HepG2 (cell line): ENCODE measurements around the gene NDUFA8. TPM values are rescaled to one million over a fixed set of nuclear protein-coding genes. Genes with fewer than 3 reads are reported as not detected.

Experiments
- BCL6 ChIP-seq: IDR thresholded peaks from 2 replicates; pipeline ENCODE4 v1.6.1; 2016; ENCODE audit warnings: missing genetic modification reagents, missing compliant biosample characterization
- KLF6 ChIP-seq: IDR thresholded peaks from 2 replicates; pipeline ENCODE4 v1.8.0; 2016; ENCODE audit warnings: missing biosample characterization, missing genetic modification reagents
- SP2 ChIP-seq: sonication (generic); formaldehyde crosslinking; IDR thresholded peaks from 2 replicates; pipeline ENCODE4 v1.5.1; 2020; ENCODE audit warnings: mild to moderate bottlenecking, missing genetic modification reagents
- ZNF124 ChIP-seq: sonication (generic); formaldehyde crosslinking; IDR thresholded peaks from 2 replicates; pipeline ENCODE4 v1.4.0; 2020; ENCODE audit warnings: missing genetic modification reagents
- ZNF143 ChIP-seq: sonication (generic); formaldehyde crosslinking; IDR thresholded peaks from 2 replicates; pipeline ENCODE4 v1.4.0; 2020; ENCODE audit warnings: missing genetic modification reagents
- ZNF557 ChIP-seq: sonication (generic); formaldehyde crosslinking; IDR thresholded peaks from 2 replicates; pipeline ENCODE4 v1.4.0; 2020; ENCODE audit warnings: missing genetic modification reagents
- polyA plus RNA-seq, 8 experiments: library from polyadenylated mRNA; depleted of rRNA in 3 of 8; stranded (reverse) in 7 of 8; unstranded in 1 of 8; fragments of >200 nt; fragmentation: Illumina TruSeq in 4 of 8; extraction: Trizol in 4 of 8; gene quantifications; 2 replicates each; pipeline versions ENCODE4 v1.2.1 to v1.2.3, GENCODE V29; 2011 to 2016; ENCODE audit warnings: low read depth in 4 of 8, missing spikeins in 1 of 8, mixed read lengths in 1 of 8; ENCODE audit not compliant: insufficient read depth in 1 of 8
- total RNA-seq, 5 experiments: library from RNA; depleted of rRNA; stranded (reverse); fragments of >200 nt; fragmentation: Illumina TruSeq; extraction: Trizol; gene quantifications; 2 replicates each; pipeline ENCODE4 v1.2.3, GENCODE V29; 2016; ENCODE audit warnings: low read depth in 1 of 5
- TF ChIP-seq, protein P1 (sequence below): sonication (generic); formaldehyde crosslinking; IDR thresholded peaks from 2 replicates; pipeline ENCODE4 v1.4.0; 2020; ENCODE audit warnings: missing genetic modification reagents, borderline replicate concordance
- TF ChIP-seq, protein P2 (sequence below): sonication (generic); formaldehyde crosslinking; IDR thresholded peaks from 2 replicates; pipeline ENCODE4 v1.8.1; 2022; ENCODE audit warnings: mild to moderate bottlenecking, missing genetic modification reagents
- TF ChIP-seq, protein P3 (sequence below): sonication (generic); formaldehyde crosslinking; IDR thresholded peaks from 2 replicates; pipeline ENCODE4 v1.4.0; 2020; ENCODE audit warnings: missing genetic modification reagents
- TF ChIP-seq, protein P4 (sequence below): sonication (generic); formaldehyde crosslinking; IDR thresholded peaks from 2 replicates; pipeline ENCODE4 v1.4.0; 2020; ENCODE audit warnings: missing genetic modification reagents, borderline replicate concordance
- TF ChIP-seq, protein P5 (sequence below): IDR thresholded peaks from 2 replicates; pipeline ENCODE4 v1.6.1; 2018; ENCODE audit warnings: missing genetic modification reagents, mild to moderate bottlenecking, missing compliant biosample characterization
- TF ChIP-seq, protein P6 (sequence below): sonication (generic); formaldehyde crosslinking; IDR thresholded peaks from 2 replicates; pipeline ENCODE4 v1.5.0; 2020; ENCODE audit warnings: missing genetic modification reagents
- TF ChIP-seq, protein P7 (sequence below): sonication (generic); formaldehyde crosslinking; IDR thresholded peaks from 2 replicates; pipeline ENCODE4 v1.8.0; 2022; ENCODE audit warnings: mild to moderate bottlenecking, missing genetic modification reagents, moderate library complexity
- TF ChIP-seq, protein P8 (sequence below): sonication (generic); formaldehyde crosslinking; IDR thresholded peaks from 2 replicates; pipeline ENCODE4 v1.9.0; 2021; ENCODE audit warnings: missing genetic modification reagents, mild to moderate bottlenecking, borderline replicate concordance

Gene NDUFA8
- total and polyA plus RNA-seq, 2 of the 13 experiments (the other 11 are each of a cell fraction or from before 2014, with no cell fraction given), result 68.6 to 71.7 TPM

DNA sequence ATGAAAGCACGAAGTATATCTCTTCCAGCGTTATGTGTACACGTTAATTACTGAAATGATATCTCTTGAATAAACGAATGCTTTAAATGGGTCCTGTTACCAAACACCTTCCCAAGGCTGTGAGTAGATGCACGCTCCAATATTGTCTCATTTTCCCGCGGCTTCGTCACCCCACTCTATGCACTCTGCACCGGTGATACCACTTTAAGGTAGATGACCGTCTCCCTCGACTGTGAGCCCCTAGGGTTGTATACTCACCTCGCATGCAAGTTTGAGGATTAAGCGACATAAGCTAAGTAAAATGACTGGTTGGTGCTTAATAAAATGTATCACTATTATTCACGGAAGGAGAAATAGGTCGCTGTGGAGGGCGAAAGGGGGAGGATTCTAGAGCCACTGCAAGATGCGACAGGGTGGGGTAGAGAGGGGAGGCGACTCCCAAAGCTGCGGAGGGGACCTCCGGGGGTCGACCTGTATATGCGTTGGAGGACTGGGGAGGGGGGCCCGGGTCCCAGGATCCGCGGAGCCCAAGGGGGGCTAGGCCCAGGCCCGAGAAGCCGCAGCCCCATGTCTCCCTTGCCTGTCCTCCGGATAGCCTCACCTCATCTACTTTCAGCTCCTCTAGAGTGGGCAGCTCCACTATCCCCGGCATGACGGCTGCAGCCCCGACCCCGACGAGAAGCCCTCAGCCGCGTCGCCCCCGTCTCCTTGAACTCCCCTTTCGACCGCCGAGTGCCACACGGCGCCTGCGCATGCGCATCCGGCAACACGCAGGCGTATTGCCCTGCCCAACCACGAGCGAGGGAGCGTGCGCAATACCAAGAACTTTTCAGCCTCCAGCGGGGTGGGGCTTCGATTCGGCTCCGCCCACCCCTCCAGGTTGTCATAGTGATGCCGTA, at the start of gene NDUFA8, which contains the start of gene MORN5 (continued):
- TF ChIP-seq, protein P1, sequence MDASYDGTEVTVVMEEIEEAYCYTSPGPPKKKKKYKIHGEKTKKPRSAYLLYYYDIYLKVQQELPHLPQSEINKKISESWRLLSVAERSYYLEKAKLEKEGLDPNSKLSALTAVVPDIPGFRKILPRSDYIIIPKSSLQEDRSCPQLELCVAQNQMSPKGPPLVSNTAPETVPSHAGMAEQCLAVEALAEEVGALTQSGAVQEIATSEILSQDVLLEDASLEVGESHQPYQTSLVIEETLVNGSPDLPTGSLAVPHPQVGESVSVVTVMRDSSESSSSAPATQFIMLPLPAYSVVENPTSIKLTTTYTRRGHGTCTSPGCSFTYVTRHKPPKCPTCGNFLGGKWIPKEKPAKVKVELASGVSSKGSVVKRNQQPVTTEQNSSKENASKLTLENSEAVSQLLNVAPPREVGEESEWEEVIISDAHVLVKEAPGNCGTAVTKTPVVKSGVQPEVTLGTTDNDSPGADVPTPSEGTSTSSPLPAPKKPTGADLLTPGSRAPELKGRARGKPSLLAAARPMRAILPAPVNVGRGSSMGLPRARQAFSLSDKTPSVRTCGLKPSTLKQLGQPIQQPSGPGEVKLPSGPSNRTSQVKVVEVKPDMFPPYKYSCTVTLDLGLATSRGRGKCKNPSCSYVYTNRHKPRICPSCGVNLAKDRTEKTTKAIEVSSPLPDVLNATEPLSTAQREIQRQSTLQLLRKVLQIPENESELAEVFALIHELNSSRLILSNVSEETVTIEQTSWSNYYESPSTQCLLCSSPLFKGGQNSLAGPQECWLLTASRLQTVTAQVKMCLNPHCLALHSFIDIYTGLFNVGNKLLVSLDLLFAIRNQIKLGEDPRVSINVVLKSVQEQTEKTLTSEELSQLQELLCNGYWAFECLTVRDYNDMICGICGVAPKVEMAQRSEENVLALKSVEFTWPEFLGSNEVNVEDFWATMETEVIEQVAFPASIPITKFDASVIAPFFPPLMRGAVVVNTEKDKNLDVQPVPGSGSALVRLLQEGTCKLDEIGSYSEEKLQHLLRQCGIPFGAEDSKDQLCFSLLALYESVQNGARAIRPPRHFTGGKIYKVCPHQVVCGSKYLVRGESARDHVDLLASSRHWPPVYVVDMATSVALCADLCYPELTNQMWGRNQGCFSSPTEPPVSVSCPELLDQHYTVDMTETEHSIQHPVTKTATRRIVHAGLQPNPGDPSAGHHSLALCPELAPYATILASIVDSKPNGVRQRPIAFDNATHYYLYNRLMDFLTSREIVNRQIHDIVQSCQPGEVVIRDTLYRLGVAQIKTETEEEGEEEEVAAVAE (CRISPR knock-in tag), result no peak; the same call in 1 of the 2 replicates
- TF ChIP-seq BCL6, result 0 out of 2 replicates have a peak, but pooled peaks have one; percentile 14
- TF ChIP-seq ZNF124, result no peak
- TF ChIP-seq, protein P2, sequence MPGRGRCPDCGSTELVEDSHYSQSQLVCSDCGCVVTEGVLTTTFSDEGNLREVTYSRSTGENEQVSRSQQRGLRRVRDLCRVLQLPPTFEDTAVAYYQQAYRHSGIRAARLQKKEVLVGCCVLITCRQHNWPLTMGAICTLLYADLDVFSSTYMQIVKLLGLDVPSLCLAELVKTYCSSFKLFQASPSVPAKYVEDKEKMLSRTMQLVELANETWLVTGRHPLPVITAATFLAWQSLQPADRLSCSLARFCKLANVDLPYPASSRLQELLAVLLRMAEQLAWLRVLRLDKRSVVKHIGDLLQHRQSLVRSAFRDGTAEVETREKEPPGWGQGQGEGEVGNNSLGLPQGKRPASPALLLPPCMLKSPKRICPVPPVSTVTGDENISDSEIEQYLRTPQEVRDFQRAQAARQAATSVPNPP (CRISPR knock-in tag), result 0 out of 2 replicates have a peak, but pooled peaks have one; percentile 18
- TF ChIP-seq SP2 (CRISPR knock-in tag), result no peak
- TF ChIP-seq, protein P3, sequence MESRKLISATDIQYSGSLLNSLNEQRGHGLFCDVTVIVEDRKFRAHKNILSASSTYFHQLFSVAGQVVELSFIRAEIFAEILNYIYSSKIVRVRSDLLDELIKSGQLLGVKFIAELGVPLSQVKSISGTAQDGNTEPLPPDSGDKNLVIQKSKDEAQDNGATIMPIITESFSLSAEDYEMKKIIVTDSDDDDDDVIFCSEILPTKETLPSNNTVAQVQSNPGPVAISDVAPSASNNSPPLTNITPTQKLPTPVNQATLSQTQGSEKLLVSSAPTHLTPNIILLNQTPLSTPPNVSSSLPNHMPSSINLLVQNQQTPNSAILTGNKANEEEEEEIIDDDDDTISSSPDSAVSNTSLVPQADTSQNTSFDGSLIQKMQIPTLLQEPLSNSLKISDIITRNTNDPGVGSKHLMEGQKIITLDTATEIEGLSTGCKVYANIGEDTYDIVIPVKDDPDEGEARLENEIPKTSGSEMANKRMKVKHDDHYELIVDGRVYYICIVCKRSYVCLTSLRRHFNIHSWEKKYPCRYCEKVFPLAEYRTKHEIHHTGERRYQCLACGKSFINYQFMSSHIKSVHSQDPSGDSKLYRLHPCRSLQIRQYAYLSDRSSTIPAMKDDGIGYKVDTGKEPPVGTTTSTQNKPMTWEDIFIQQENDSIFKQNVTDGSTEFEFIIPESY (CRISPR knock-in tag), result no peak
- TF ChIP-seq, protein P4, sequence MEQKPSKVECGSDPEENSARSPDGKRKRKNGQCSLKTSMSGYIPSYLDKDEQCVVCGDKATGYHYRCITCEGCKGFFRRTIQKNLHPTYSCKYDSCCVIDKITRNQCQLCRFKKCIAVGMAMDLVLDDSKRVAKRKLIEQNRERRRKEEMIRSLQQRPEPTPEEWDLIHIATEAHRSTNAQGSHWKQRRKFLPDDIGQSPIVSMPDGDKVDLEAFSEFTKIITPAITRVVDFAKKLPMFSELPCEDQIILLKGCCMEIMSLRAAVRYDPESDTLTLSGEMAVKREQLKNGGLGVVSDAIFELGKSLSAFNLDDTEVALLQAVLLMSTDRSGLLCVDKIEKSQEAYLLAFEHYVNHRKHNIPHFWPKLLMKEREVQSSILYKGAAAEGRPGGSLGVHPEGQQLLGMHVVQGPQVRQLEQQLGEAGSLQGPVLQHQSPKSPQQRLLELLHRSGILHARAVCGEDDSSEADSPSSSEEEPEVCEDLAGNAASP (CRISPR knock-in tag), result no peak
- TF ChIP-seq, protein P5, sequence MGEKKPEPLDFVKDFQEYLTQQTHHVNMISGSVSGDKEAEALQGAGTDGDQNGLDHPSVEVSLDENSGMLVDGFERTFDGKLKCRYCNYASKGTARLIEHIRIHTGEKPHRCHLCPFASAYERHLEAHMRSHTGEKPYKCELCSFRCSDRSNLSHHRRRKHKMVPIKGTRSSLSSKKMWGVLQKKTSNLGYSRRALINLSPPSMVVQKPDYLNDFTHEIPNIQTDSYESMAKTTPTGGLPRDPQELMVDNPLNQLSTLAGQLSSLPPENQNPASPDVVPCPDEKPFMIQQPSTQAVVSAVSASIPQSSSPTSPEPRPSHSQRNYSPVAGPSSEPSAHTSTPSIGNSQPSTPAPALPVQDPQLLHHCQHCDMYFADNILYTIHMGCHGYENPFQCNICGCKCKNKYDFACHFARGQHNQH (CRISPR knock-in tag), result peak; percentile 58; the same call in 1 of the 2 replicates
- no peak for TF ChIP-seq ZNF557 (CRISPR knock-in tag)
- no peak for TF ChIP-seq ZNF143
- TF ChIP-seq, protein P6, sequence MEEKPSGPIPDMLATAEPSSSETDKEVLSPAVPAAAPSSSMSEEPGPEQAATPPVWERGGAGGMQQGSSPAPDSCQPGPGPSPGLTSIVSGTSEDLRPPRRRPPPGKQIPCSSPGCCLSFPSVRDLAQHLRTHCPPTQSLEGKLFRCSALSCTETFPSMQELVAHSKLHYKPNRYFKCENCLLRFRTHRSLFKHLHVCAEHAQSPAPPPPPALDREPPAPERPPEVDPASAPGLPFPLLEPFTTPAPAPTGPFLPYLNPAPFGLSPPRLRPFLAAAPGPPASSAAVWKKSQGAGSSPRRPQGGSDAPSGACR (CRISPR knock-in tag), result no peak
- TF ChIP-seq, protein P7, sequence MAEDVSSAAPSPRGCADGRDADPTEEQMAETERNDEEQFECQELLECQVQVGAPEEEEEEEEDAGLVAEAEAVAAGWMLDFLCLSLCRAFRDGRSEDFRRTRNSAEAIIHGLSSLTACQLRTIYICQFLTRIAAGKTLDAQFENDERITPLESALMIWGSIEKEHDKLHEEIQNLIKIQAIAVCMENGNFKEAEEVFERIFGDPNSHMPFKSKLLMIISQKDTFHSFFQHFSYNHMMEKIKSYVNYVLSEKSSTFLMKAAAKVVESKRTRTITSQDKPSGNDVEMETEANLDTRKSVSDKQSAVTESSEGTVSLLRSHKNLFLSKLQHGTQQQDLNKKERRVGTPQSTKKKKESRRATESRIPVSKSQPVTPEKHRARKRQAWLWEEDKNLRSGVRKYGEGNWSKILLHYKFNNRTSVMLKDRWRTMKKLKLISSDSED (CRISPR knock-in tag), result no peak
- TF ChIP-seq KLF6 (CRISPR knock-in tag), result no peak
- TF ChIP-seq, protein P8, sequence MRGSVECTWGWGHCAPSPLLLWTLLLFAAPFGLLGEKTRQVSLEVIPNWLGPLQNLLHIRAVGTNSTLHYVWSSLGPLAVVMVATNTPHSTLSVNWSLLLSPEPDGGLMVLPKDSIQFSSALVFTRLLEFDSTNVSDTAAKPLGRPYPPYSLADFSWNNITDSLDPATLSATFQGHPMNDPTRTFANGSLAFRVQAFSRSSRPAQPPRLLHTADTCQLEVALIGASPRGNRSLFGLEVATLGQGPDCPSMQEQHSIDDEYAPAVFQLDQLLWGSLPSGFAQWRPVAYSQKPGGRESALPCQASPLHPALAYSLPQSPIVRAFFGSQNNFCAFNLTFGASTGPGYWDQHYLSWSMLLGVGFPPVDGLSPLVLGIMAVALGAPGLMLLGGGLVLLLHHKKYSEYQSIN, result no peak
